ENCODE results near the gene AHNAK. TPM values are rescaled to one million over a fixed set of nuclear protein-coding genes. Genes with fewer than 3 reads are reported as not detected.
"Not testable (repeated sequence)": the region's sequence is repeated elsewhere in the genome, so short reads cannot be mapped to it uniquely, and the experiment has no call there.

The AHNAK gene
- total RNA-seq, 2 donors from 2014 or later, result 938 to 955 TPM

DNA sequence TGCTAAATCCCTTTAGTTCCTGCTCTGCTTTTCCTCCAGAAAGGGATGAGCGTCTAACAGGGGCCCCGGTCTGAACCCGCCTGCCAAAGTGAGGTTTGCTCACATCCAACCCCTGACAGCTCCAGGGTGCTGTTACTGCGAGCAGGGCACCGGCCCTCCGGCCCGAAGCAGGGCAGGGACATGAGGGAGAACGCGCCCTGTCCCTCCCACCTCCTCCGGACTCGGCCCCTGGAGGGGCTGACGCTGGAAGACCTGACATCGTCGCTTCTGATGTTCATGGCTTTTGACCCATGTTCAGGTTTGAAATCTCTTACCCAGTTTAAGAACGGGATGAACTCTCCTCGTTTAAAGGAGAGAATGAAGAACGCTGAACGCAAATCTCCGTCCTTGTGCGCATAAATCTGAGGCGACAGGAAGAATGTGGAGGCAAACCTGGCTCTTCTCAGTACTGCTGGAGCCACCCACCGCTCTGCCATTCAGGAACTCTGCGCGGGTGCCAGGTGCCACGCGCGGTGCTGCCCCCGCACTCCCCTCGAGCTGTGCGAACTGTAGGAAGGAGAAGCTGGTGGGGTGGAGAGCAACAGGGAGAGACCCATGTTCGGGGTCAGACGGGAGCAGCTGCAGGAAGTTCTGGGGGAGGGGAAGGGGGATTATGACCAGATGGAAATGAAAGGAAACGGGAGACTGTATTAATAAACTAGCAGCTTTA, 27.9 kb upstream of the AHNAK start:
- peak; percentile 73 for DNase-seq (ENCODE audit: low spot score)
- intact Hi-C loops (cut with DNase I), result loop anchor here in 1 of 2 donors (2.0 kb wide), 1 partner anchor 16 kb away; the partner anchor contains the start of gene TUT1

DNA sequence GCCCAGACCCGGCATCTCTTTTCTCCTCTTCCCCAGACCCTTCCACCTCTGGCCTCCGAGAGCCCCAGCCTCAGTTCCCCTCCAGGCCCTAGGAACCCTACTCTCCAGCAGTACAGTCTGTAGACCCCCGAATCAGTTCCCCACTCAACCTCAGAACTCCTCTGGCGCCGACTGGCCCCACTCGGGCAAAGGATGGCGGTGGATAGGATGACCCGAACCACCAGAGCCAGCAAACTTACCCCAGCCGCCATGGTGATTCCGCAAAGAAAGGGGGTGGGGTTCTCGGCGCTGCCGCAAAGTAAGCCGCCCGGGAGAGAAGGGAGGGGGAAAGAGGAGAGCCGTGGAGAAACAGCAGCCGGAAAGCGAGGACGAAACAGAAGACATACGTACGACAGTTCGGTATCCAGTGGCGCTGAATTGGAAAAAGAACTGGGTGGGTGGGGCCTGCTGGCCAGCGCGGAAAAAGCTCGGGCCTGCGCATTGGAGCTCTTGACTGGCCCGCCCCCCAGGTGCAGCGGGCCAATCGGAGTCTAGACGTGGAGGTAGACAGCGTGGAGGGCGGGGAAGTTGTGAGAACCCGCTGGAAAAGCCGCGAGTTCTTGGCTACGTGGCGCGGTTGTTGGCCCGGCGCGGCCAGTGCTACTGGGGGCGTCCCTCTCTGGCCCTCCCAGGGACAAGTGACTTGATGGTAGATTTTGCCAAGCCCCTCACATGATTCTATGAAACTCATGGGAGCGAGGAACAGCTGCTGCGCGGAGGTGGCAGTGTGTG, 27.2 kb upstream of the AHNAK start, which contains the start of gene EEF1G:
TSS of gene EEF1G (minus strand) at position 300 of the 771 bp plus-strand sequence. CDS start at position 251, 49 bp downstream.
- intact Hi-C loops (cut with DNase I), result loop anchor here in 1 of 2 donors (2.0 kb wide), 1 partner anchor 17 kb away; the partner anchor contains the start of gene TUT1
- DNase-seq (ENCODE audit: low spot score), result peak; percentile 99

DNA sequence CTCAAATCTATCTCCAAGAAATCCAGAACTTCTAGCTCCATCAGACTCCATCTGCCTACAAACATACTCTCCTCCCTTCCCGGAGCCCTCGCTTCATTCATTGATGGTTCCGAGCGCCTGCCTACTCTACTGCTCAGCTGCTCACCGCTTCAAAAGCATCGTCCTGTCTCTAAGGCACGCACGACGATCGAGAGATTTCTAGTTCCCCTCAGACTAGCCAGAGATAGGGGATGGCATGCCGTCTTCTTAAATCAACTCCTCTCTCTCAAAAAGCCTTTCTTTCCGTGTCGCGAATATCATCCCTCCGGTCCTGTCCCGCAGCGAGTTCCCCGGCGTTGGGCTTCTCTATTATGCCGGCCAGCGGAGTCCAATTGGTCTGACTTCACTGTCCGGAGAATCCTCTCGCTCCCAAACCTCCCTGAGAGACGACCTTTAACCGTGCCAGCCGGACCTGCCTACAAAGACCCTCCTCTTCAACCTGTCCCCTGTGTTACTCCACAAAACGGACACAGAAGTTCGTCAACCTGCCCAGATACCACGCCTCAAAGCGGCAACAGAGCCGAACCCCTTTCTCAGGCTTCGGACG, 26.5 kb upstream of the AHNAK start:
- intact Hi-C loops (cut with DNase I), result no loop called here
- DNase-seq (ENCODE audit: low spot score), result no peak

DNA sequence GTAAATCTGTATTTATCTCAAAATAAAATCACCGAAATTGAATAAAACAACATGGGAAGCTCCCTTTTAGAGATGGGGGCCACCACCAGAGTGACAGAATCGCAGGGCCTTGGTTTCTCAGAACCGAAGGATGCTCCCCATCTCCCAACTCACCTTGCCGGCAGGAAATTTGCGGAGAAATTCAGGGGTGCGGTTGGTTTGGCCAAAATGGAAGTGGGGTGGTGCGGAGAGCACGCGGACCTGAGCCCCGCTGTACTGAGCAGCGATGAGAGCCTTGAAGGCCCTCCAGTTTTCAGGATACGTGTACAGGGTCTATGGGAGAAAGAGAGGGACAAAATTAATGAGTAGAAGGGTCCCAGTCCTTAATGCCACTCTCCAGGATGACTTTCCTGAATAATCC, 25.8 kb upstream of the AHNAK start:
- intact Hi-C loops (cut with DNase I), result no loop called here
- peak; percentile 37 for DNase-seq (ENCODE audit: low spot score)

DNA sequence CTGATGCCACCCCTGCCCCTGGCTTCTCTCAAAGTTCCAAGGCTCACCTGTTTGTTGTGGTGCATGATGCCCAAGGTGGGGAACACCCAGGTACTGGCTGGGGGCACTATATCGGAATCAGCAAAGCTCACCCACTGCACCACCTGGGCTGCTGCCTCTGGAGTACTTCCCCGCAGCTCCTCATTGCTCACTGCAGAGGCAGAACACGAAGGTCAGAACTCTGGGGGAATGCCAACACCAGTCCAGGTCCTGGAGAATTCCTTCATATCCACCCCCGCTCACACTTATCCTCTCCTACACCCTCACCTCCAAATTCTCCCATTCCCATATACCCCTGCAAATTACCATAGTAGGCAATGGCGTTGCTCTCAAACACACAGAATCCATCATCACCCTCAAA, 24.9 kb upstream of the AHNAK start:
- not testable (repeated sequence) for DNase-seq (ENCODE audit: low spot score)

DNA sequence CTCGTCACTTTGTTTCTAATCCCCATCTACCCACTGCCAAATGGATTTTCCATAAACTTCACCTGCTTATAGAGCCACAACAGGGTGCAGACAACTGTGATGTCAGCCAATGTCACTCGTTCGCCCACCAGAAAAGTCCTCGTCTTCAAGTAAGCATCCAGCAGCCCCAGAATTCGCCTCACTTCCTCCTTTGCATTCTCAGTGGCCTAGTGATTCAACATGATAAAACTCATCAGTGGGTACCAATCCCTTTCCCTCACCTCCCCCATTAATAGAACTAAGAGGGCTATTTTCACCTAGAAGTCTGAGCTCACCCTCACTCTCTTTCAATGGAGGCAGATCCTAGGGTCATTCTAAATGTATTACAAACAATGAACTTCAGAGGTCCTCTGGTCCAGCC, 24.3 kb upstream of the AHNAK start:
- DNase-seq (ENCODE audit: low spot score); intact Hi-C loops (cut with DNase I): not testable (repeated sequence)

More for the DNA sequence above, 24.9 kb upstream of the AHNAK start:
- intact Hi-C loops (cut with DNase I), result not testable (repeated sequence)

DNA sequence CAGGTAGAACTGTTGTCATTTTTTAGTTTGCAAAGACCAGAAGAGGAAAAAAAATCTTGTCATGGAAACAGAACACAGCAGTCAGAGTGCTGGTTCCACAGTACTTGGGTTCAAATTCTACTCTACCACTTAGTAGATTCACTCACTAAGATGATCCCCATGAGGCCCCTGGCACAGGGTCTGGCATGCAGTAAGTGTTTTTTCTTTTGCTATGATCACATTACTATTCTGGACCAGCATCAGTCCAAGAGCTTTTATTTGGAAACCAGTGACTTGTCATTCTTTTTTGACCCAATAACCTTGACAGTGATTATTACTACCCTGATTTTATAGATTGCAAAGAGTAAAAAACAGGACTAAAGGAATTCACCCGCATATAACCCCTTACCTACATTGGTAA, 23.0 kb upstream of the AHNAK start:
- no peak for DNase-seq (ENCODE audit: low spot score)
- intact Hi-C loops (cut with DNase I), result no loop called here

DNA sequence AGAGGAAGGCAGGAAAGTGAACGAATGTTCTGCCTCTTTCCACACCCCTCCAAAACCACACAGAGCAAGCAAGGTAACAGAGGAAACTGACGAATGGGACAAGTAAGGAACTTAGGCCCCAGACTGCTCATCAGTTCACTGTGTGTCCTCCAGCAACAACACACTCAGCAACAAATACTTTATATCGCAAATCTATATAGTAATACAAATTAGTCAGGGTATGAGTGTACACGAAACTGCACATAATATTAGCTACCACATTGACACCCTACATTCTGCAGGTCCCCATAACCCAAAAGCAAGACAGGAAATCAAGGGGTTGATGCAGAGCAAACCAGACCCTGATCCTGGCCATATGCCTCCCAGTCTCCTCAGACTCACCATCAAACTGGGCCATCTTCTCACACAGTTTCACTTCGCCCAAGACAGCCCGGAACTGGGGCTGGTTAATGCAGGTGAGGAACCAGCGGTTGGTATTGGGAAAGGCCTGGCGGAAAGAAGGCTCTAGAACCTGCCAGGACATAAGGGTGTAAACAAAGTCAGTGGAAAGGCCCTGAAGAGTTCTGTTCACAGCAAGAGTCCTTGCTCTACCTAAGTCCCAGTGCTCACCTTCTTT, 20.5 kb upstream of the AHNAK start:
- no peak for DNase-seq (ENCODE audit: low spot score)
- intact Hi-C loops (cut with DNase I), result no loop called here

DNA sequence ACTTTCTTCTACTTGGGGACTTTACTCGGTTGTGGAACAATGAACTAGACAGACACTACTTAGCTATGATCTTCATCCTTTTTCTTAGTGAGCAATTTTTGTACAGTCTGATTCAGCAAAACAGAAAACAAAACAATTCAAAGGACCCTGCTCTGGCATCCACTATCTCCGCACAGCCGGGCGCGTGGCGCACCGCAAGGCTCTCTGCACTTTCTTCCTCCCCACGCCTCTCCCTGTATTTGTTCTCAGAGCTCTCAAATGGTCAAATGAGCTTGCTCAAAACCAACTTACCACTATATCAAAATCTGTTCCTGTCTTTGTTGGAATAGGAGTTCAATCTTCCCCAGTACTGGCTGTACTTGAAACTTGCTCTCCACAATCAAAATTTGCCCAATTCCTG, 19.6 kb upstream of the AHNAK start:
- DNase-seq (ENCODE audit: low spot score), result peak; percentile 44
- intact Hi-C loops (cut with DNase I), result no loop called here

DNA sequence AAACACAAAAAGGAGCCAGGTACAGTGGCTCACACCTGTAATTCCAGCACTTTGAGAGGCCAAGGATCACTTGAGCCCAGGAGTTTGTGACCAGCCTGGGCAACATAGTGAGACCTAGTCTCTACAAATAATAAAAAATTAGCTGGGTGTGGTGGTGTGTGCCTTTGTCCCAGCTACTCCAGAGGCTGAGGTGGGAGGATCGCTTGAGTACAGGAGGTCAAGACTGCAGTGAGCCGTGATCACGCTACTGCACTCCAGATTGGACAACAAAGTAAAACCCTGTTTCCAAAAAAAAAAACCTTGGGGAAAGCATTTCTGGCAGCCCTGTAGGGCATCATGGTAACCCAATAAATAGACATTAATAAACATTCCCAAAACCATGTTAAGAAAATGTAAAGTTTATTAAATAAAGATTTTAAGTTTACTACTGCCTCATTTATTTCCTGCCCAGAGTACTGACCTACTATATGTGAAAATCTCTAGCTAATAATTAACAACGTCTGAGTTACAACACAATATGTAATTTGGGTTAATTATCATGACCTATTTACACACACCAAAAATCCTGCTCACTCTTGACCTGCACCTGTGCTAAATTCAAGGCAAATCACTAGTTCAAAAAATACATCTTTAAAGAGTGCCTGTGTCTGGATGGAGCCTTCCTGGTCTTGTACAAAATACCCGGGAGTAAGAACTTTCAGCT, 18.6 kb upstream of the AHNAK start:
- intact Hi-C loops (cut with DNase I), result no loop called here
- DNase-seq (ENCODE audit: low spot score), result peak; percentile 49

DNA sequence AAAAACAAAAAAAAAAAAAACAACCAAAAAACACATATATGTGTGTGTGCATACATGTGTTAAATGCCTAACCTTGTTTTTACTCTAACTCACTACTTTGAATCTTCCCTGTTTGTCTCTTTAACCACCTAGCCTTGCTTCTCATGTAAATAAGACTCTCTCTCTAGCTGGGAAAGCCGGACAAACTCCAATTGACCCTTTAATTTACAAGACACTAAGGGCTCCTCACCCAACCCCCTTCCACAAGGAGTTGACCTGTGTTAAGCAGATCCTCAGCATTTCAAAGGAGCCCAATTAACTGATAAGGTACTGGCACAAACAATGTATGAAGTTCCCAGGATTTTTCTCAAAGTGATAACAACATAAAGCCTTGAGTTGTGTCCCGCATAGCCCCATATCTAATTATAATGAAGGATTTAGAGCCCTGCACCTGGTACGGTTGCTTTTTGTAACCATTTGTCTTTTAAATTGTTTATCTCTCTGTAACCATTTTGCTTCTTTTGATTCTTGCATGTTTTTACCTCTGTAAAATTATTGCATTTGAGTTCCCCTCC, 15.1 kb upstream of the AHNAK start:
- DNase-seq (ENCODE audit: low spot score); intact Hi-C loops (cut with DNase I): not testable (repeated sequence)

DNA sequence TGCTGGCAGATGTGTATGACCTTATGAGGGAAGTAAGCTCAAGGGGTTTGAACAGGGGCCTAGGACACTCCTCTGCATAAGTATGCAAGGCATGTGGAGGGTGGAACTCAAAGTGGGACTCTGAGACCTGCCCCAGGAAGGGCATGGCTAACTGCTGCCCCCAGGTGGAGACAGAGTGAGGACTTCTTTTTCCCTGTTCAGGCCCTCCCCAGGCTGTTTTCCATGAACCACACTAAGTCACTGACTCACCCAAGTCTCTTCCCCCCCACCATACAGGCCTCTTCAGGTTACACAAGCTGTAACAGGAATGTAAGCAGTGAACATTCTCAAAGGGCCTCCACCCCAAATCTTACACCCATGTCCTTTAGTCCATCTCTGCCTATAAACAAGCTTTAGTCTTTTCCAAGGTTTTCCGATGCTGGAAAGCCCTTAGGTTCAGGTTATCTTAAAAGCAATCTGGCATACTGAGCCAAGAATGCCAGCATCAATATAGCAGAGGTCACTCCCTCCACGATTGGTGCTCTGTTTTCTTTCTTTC, 14.0 kb upstream of the AHNAK start:
- intact Hi-C loops (cut with DNase I), result no loop called here
- DNase-seq (ENCODE audit: low spot score), result peak; percentile 96

DNA sequence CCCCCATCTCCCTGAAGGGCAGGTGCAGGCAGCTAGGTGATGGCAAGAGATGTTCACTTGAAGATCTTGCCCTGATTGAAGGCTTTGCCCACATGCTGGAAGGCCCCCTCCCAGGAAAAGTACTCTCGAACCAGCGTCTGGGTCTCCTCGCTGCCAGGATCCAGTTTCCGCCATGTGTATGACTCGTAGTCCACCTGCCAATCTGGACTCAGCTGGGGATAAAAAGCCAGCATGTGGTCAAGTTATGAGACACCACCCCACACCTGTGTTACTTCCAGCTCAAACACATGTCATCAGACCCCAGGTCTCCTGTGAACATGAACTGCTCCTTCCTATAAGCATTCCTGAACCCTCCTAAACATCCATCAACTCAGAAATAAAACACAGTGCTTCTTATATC, 13.0 kb upstream of the AHNAK start:
- DNase-seq (ENCODE audit: low spot score), result not testable (repeated sequence)
- intact Hi-C loops (cut with DNase I), result loop anchor here (5.0 to 10.0 kb wide), 2 partner anchors 162 to 755 kb away; no protein-coding TSS in a partner anchor

DNA sequence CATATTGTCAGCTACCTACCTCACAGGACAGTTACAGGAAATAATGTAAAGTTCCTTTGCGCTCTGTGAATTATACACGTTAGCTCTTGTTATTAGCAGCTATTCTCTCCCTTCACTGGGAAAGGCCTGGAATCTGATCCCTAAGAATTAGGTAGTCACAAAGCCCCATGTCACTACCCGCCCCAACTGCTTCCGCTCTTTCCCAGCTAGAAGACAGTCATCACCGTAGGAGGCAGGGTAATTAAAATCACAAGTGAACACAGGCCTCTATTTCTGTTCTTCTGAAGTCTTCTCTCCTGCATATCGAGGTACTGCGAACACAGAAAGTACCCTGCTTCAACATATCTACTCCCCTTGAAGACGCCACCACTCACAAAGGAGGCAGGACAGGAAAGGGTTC, 12.6 kb upstream of the AHNAK start:
- intact Hi-C loops (cut with DNase I), result loop anchor here (5.0 to 10.0 kb wide), 2 partner anchors 162 to 754 kb away; no protein-coding TSS in a partner anchor
- no peak for DNase-seq (ENCODE audit: low spot score)

DNA sequence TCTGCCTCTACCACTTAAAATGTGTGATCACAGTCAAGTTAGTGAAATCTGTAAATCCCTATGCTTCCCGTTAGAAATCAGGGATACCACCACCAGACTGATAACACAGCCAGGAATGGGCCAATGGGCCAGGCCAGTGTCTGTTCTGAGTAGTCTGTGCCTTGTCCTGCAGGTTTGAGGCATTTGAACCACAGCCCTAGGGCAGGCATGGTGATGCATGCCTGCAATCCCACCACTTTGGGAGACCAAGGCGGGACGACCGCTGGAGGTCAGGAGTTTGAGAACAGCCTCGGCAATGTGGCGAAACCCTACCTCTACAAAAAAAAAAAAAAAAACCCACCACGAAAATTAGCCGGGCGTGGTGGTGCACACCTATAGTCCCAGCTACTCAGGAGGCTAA, 12.1 kb upstream of the AHNAK start:
- intact Hi-C loops (cut with DNase I), result loop anchor here (5.0 to 10.0 kb wide), 2 partner anchors 161 to 754 kb away; no protein-coding TSS in a partner anchor

DNA sequence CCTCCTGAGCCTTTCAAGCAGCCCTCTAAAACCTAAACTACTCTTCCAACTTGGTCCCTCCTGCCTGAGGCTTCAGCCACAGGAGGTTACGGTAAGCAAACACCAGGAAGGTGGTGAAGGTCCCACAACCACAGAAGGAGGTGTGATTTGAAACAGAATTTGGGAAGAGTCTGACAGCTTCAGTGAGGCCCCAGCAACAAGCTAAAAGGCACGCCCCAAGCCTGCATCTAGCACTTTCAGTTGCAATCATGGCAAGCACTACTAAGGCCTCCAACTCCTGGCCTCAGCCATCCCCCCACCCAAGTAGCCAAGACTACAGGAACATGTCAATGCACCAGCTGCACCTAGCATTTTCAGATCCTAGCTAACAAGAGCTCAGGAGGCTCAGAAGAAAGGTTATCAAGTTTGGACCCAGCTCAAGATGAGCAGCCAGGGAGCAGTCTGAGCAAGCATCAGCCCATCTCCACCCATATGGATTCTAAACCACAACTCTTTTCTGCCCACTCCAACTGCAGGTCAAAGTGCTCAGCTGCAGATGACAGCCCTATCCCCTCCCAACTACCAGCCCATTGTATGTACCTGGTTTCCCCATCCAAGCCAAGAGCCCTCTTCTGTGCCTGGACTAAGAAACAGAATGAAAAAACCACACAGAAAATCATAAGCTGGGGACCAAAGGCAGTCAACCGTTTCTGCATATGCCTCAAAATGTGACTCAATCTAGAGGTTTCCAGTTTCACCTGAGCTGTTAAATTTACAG, 10.4 kb upstream of the AHNAK start:
- DNase-seq (ENCODE audit: low spot score), result no peak
- intact Hi-C loops (cut with DNase I), result loop anchor here (5.0 to 10.0 kb wide), 2 partner anchors 160 to 752 kb away; no protein-coding TSS in a partner anchor

More for the DNA sequence above, 12.1 kb upstream of the AHNAK start:
- DNase-seq (ENCODE audit: low spot score), result no peak

DNA sequence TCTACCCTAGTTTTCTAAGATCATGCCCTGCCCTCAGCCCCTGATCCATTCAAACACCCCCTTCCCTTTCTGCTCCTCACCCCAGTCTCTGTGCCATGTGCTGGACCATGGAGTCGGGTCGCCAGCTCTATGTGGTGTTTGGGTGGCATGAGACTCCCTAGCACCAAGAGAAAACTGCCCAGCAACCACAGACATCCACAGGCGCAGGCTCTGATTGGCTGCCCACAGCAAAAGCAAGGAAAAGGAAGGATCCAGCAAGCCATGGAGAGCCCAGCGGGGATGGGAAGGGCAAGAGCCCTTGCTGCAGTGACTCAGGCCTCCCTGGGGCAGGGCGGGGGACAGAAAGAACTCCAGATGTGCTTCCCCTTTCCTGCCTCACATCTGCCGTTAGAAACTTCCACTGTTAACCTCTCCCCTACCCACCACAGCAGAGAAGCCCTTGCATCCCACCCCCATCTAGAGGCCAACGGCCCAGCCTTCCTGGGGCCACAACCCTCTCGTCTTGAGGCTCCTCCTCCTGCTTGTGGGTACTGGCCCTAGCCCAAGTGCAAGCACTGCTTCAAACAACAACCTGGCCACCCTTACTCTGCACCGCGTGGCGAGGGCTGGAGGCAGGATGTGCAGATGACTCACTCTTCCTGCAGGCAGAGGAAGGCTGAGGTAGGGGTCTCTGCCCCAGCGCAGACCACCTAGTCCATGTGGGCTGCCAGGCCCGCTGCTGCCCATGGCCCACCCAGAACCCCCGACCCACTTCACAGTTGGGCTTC, 9.7 kb upstream of the AHNAK start:
- intact Hi-C loops (cut with DNase I), result loop anchor here (5.0 to 10.0 kb wide), 2 partner anchors 159 to 751 kb away; no protein-coding TSS in a partner anchor
- peak; percentile 97 for DNase-seq (ENCODE audit: low spot score)

Data from posterior vena cava (tissue), 2 donors.